ENCODE measurements around the gene UNC80.

UNC80 gene

DNA sequence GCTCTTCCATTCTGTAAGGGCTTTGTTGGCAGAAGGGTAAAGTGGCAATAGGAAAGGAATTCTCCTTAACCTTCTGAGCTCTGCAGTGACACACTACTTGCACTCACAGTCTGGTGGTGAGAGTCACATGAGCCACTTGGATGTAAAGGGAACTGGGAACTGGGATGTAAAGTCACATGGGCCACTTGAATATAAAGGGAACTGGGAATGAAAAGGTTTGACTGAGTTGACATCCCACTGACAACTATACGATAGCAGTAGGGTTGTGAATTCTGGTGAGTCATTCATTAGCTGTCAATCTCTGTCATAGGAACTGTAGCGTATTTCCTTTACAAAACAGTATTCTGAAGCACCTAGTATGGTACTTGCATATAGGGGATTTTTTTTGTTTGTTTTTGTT lies 236.3 kb downstream of the UNC80 start:
- Histone ChIP-seq H3K4me1 (ENCODE audit: control insufficient read depth, insufficient read depth, low read length) (no peaks in the 10 kb centered on the region), H3K9me3 (ENCODE audit: control insufficient read depth, insufficient read depth, low read length) (no peaks in the 10 kb centered on the region), H3K4me3 (ENCODE audit: low read length) (no peak overlapping the region), H3K36me3 (ENCODE audit: control insufficient read depth, insufficient read depth, low read length) (no peaks in the 10 kb centered on the region), H3K27ac (ENCODE audit: low read length) (no peak overlapping the region), H3K27me3 (ENCODE audit: control insufficient read depth, insufficient read depth, low read length) (no peaks in the 10 kb centered on the region)
- no CpG with 5 or more reads among the region's 2 CpGs for WGBS (ENCODE audit: insufficient coverage, insufficient read length)
- no peak for DNase-seq (ENCODE audit: low read depth, low spot score)

DNA sequence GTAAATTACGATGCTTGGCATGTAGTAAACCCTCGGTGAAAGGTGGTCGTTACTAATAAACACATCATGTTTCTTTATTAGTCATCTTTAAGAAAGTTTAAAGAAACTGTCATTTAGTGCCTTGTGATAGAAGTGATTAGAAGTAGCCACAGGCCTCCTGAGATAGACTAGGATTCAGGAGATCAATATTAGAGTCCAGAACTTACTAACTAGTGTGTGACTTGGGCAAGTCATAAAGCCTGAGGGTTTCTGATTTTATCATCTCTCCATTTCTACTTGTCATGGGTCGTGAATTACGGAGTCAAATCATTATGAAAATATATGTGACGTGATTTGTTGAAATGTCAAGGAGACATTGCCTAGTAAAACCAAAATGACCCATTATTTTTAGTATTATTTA lies 237.5 kb downstream of the UNC80 start:
- H3K4me3 ChIP-seq (ENCODE audit: low read length), result no peak overlapping the region
- H3K36me3 ChIP-seq (ENCODE audit: control insufficient read depth, insufficient read depth, low read length), result no peaks in the 10 kb centered on the region; the same call in 1 of the 2 replicates
- no peak for DNase-seq (ENCODE audit: low read depth, low spot score)
- H3K9me3 ChIP-seq (ENCODE audit: control insufficient read depth, insufficient read depth, low read length), result no peaks in the 10 kb centered on the region
- no peaks in the 10 kb centered on the region for H3K4me1 ChIP-seq (ENCODE audit: control insufficient read depth, insufficient read depth, low read length)
- no peak overlapping the region for H3K27ac ChIP-seq (ENCODE audit: low read length)
- WGBS (ENCODE audit: insufficient coverage, insufficient read length), result no CpG with 5 or more reads among the region's 6 CpGs
- H3K27me3 ChIP-seq (ENCODE audit: control insufficient read depth, insufficient read depth, low read length), result no peaks in the 10 kb centered on the region

DNA sequence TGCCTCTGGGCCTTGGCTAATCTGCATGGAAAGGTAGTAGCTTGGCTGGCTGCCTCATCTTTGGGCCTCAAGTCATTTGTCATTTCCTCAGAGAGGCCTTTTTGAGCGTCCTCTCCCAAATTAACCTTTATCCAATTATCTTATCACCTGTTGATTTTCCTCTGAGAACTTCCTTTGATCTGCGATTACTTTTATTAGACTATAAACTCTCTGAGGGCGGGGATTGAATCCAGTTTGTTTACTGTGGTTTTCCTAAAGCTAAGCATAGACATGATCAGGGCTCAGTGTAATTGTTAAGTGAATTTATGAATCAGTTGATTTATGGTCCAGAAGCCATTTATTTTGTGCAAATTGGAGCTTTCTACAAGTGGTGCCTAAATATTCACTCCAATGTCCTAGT lies 238.3 kb downstream of the UNC80 start:
- H3K36me3 ChIP-seq (ENCODE audit: control insufficient read depth, insufficient read depth, low read length), result no peaks in the 10 kb centered on the region; the same call in 1 of the 2 replicates

DNA sequence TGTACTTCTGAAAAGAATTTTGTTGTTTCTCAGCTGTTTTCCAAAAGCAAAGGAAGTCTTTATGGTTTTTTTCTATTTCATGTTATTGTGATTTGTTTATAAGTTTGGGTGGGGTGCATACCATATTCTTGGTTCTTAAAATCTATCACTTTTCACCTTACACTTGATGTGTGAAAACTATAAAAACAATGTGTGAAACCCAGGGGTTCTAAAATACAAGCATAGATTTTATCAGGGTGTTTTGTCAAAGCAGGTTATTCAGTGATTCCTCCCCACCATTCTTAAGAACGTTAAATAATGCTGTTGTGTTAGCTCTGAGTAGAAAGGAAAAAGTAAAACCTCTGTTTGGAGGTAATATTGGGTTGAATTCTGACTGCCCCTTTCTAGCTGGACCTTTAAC lies 248.5 kb downstream of the UNC80 start:
- Histone ChIP-seq H3K4me1 (ENCODE audit: control insufficient read depth, insufficient read depth, low read length) (no peaks in the 10 kb centered on the region), H3K27me3 (ENCODE audit: control insufficient read depth, insufficient read depth, low read length) (no peaks in the 10 kb centered on the region), H3K9me3 (ENCODE audit: control insufficient read depth, insufficient read depth, low read length) (no peaks in the 10 kb centered on the region), H3K27ac (ENCODE audit: low read length) (no peak overlapping the region), H3K4me3 (ENCODE audit: low read length) (no peak overlapping the region), H3K36me3 (ENCODE audit: control insufficient read depth, insufficient read depth, low read length) (peaks cover 10% of the 10 kb centered on the region; the same call in 1 of the 2 replicates)
- no peak for DNase-seq (ENCODE audit: low read depth, low spot score)
- no CpG with 5 or more reads among the region's 1 CpG for WGBS (ENCODE audit: insufficient coverage, insufficient read length)

More for the DNA sequence above, 238.3 kb downstream of the UNC80 start:
- Histone ChIP-seq H3K4me1 (ENCODE audit: control insufficient read depth, insufficient read depth, low read length) (no peaks in the 10 kb centered on the region), H3K9me3 (ENCODE audit: control insufficient read depth, insufficient read depth, low read length) (no peaks in the 10 kb centered on the region), H3K27ac (ENCODE audit: low read length) (no peak overlapping the region), H3K27me3 (ENCODE audit: control insufficient read depth, insufficient read depth, low read length) (no peaks in the 10 kb centered on the region), H3K4me3 (ENCODE audit: low read length) (no peak overlapping the region)
- no peak for DNase-seq (ENCODE audit: low read depth, low spot score)
- no CpG with 5 or more reads among the region's 3 CpGs for WGBS (ENCODE audit: insufficient coverage, insufficient read length)

GRCh38 chr2:210022824-210023223 lies 251.2 kb downstream of the UNC80 start:
- H3K36me3 ChIP-seq (ENCODE audit: control insufficient read depth, insufficient read depth, low read length), result no peaks in the 10 kb centered on the region; the same call in 1 of the 2 replicates
- WGBS (ENCODE audit: insufficient coverage, insufficient read length), result no CpG with 5 or more reads among the region's 3 CpGs

DNA sequence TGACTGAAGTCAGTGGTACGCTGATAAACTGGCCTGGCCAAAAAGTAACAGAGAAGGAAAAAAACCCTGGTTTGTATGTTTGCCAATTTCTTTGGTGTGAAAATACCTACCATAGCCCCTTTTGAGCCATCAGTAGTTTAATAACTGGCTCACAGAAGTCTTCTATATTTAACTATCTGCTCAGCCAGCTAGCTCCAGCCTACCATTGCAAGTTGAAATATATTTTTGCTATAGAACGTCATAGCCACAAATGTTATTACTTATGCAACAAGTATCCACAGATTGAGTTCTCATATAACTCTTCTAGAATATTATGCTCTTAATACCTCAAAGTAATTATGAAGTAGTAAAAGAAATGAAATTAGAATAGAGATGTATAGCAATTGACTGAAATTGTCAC lies 256.0 kb downstream of the UNC80 start:
- no peaks in the 10 kb centered on the region for H3K4me1 ChIP-seq (ENCODE audit: control insufficient read depth, insufficient read depth, low read length)
- no peaks in the 10 kb centered on the region for H3K27me3 ChIP-seq (ENCODE audit: control insufficient read depth, insufficient read depth, low read length)
- no peak for DNase-seq (ENCODE audit: low read depth, low spot score)
- no peak overlapping the region for H3K27ac ChIP-seq (ENCODE audit: low read length)
- H3K36me3 ChIP-seq (ENCODE audit: control insufficient read depth, insufficient read depth, low read length), result no peaks in the 10 kb centered on the region; the same call in 1 of the 2 replicates
- no peak overlapping the region for H3K4me3 ChIP-seq (ENCODE audit: low read length)
- no CpG with 5 or more reads among the region's 2 CpGs for WGBS (ENCODE audit: insufficient coverage, insufficient read length)
- no peaks in the 10 kb centered on the region for H3K9me3 ChIP-seq (ENCODE audit: control insufficient read depth, insufficient read depth, low read length)

More at GRCh38 chr2:210022824-210023223, 251.2 kb downstream of the UNC80 start:
- Histone ChIP-seq H3K27me3 (ENCODE audit: control insufficient read depth, insufficient read depth, low read length) (no peaks in the 10 kb centered on the region), H3K4me3 (ENCODE audit: low read length) (no peak overlapping the region), H3K27ac (ENCODE audit: low read length) (no peak overlapping the region), H3K4me1 (ENCODE audit: control insufficient read depth, insufficient read depth, low read length) (no peaks in the 10 kb centered on the region), H3K9me3 (ENCODE audit: control insufficient read depth, insufficient read depth, low read length) (no peaks in the 10 kb centered on the region)
- no peak for DNase-seq (ENCODE audit: low read depth, low spot score)

DNA sequence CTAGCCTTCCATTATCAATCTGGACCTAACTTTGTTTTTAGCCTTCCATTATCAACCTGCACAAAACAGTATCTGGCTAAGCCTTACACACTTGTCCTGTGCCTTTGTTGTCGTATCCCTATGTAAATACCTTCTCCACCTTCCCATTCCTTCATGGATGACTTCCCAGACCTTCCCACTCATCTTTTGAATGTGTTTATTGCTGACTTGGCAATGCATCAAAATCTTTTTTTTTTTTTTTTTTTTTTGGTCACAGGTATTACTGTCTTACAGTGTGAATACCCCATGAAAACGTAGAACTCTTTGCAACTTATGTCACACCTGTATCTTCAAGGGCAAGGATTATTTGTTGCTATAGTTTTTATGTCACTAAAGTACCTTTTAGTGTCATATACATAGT lies 256.5 kb downstream of the UNC80 start:
- no peak for DNase-seq (ENCODE audit: low read depth, low spot score)
- Histone ChIP-seq H3K27ac (ENCODE audit: low read length) (no peak overlapping the region), H3K4me1 (ENCODE audit: control insufficient read depth, insufficient read depth, low read length) (no peaks in the 10 kb centered on the region), H3K9me3 (ENCODE audit: control insufficient read depth, insufficient read depth, low read length) (no peaks in the 10 kb centered on the region), H3K4me3 (ENCODE audit: low read length) (no peak overlapping the region), H3K27me3 (ENCODE audit: control insufficient read depth, insufficient read depth, low read length) (no peaks in the 10 kb centered on the region), H3K36me3 (ENCODE audit: control insufficient read depth, insufficient read depth, low read length) (no peaks in the 10 kb centered on the region)
- WGBS (ENCODE audit: insufficient coverage, insufficient read length), result no CpG with 5 or more reads among the region's 2 CpGs

GRCh38 chr2:210034087-210034683 lies 262.6 kb downstream of the UNC80 start:
- no peak for DNase-seq (ENCODE audit: low read depth, low spot score)
- no peak overlapping the region for H3K27ac ChIP-seq (ENCODE audit: low read length)

DNA sequence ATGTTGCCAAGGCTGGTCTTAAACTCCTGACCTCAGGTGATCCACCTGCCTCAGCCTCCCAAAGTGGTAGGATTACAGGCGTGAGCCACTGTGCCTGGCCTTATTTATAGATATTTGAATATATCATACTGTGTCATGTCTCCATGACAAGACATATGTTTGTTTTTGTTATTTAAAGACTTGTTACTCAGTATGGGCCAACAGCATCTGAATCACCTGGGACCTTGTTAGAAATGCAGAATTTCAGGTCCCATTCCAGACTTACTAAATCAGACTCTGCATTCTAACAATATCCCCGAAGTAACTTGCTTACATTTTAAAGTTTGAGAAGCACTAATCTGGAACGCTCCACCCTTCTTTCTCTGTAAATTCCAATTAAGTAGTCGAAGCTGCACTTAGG lies 264.0 kb downstream of the UNC80 start:
- no peak overlapping the region for H3K4me3 ChIP-seq (ENCODE audit: low read length)
- H3K27ac ChIP-seq (ENCODE audit: low read length), result no peak overlapping the region
- H3K27me3 ChIP-seq (ENCODE audit: control insufficient read depth, insufficient read depth, low read length), result no peaks in the 10 kb centered on the region
- no peaks in the 10 kb centered on the region; the same call in 1 of the 2 replicates for H3K4me1 ChIP-seq (ENCODE audit: control insufficient read depth, insufficient read depth, low read length)
- no peaks in the 10 kb centered on the region for H3K36me3 ChIP-seq (ENCODE audit: control insufficient read depth, insufficient read depth, low read length)
- no CpG with 5 or more reads among the region's 4 CpGs for WGBS (ENCODE audit: insufficient coverage, insufficient read length)
- no peak for DNase-seq (ENCODE audit: low read depth, low spot score)
- no peaks in the 10 kb centered on the region for H3K9me3 ChIP-seq (ENCODE audit: control insufficient read depth, insufficient read depth, low read length)

More at GRCh38 chr2:210034087-210034683, 262.6 kb downstream of the UNC80 start:
- Histone ChIP-seq H3K4me3 (ENCODE audit: low read length) (no peak overlapping the region), H3K27me3 (ENCODE audit: control insufficient read depth, insufficient read depth, low read length) (no peaks in the 10 kb centered on the region), H3K36me3 (ENCODE audit: control insufficient read depth, insufficient read depth, low read length) (no peaks in the 10 kb centered on the region), H3K4me1 (ENCODE audit: control insufficient read depth, insufficient read depth, low read length) (no peaks in the 10 kb centered on the region; the same call in 1 of the 2 replicates), H3K9me3 (ENCODE audit: control insufficient read depth, insufficient read depth, low read length) (no peaks in the 10 kb centered on the region)
- no CpG with 5 or more reads among the region's 2 CpGs for WGBS (ENCODE audit: insufficient coverage, insufficient read length)

- H3K27ac ChIP-seq (ENCODE audit: low read length), result no peak overlapping the region
- H3K36me3 ChIP-seq (ENCODE audit: control insufficient read depth, insufficient read depth, low read length), result no peaks in the 10 kb centered on the region
- no peaks in the 10 kb centered on the region; the same call in 1 of the 2 replicates for H3K4me1 ChIP-seq (ENCODE audit: control insufficient read depth, insufficient read depth, low read length)
- DNase-seq (ENCODE audit: low read depth, low spot score), result no peak
- H3K9me3 ChIP-seq (ENCODE audit: control insufficient read depth, insufficient read depth, low read length), result no peaks in the 10 kb centered on the region
- no peak overlapping the region for H3K4me3 ChIP-seq (ENCODE audit: low read length)
- no CpG with 5 or more reads among the region's 3 CpGs for WGBS (ENCODE audit: insufficient coverage, insufficient read length)
- H3K27me3 ChIP-seq (ENCODE audit: control insufficient read depth, insufficient read depth, low read length), result no peaks in the 10 kb centered on the region
These were observed 266.4 kb downstream of the UNC80 start for GRCh38 chr2:210038078-210038477.

All from iPS DF 6.9 (cell line).